Stimulated activated CD8-positive, alpha-beta memory T cell treated with anti-CD3 and anti-CD28 coated beads, Interleukin-7, amount 100 ng/mL, for 24 hours (primary cell): ENCODE measurements around the gene HLA-DMA.

Experiments used
- DNase-seq: peaks from one replicate; pipeline ENCODE4 v3.0.0-alpha.2; 2020; ENCODE audit warnings: low read depth

HLA-DMA gene

GRCh38 chr6:32932132-32932868 is 20.6 kb downstream of the HLA-DMA start:
- no peak for DNase-seq

- DNase-seq: no peak
Observed at GRCh38 chr6:32931211-32931610, 21.7 kb downstream of the HLA-DMA start.

GRCh38 chr6:32922083-32922482 is 30.8 kb downstream of the HLA-DMA start:
- DNase-seq: no peak

- DNase-seq: no peak
Observed at GRCh38 chr6:32920715-32921114, 32.2 kb downstream of the HLA-DMA start.

- no peak for DNase-seq
Observed at GRCh38 chr6:32912951-32913350, 39.9 kb downstream of the HLA-DMA start.

GRCh38 chr6:32908897-32909296 is 44.0 kb downstream of the HLA-DMA start:
- DNase-seq: no peak

- DNase-seq: no peak
Observed at GRCh38 chr6:32906539-32906938, 46.4 kb downstream of the HLA-DMA start.

GRCh38 chr6:32905078-32905477 is 47.8 kb downstream of the HLA-DMA start:
- DNase-seq: no peak

- DNase-seq: no peak
Observed at GRCh38 chr6:32903952-32904351, 48.9 kb downstream of the HLA-DMA start.
